RWPE1 (cell line): ENCODE results near the gene IL17REL.

Experiments
- CTCF ChIA-PET: fragments of 350-600 bp; sonication (Branson Sonifier 250); formaldehyde crosslinking; extraction: SDS; loops from one replicate; lab custom pipeline; 2021; lab: Yijun Ruan, JAX
- POLR2A ChIA-PET: fragments of 400-600 bp; formaldehyde crosslinking; extraction: SDS; loops from one replicate; lab custom pipeline; 2020; ENCODE audit warnings: antibody characterized with exemption; ENCODE audit not compliant: low non-redundant PET; lab: Yijun Ruan, JAX
- DNase-seq: peaks from one replicate; pipeline ENCODE4 v3.0.0; 2012; ENCODE audit warnings: low spot score
- H3K27ac ChIP-seq: fragments of 450-650 bp; 2 replicates; pipeline ENCODE4 v1.5.1; 2017
- CTCF ChIP-seq: fragments of 450-650 bp; conservative IDR thresholded peaks from 2 replicates; pipeline ENCODE4 v1.5.1; 2017; ENCODE audit warnings: low read depth, mild to moderate bottlenecking

IL17REL gene

GRCh38 chr22:49958931-49959781, 53.4 kb downstream of the IL17REL start:
- CTCF ChIA-PET, result interaction anchor here (0.8 kb wide), 1 partner anchor 28 kb away, joined by 4 read pairs; no protein-coding TSS in a partner anchor
- DNase-seq, result no peak
- no peak for TF ChIP-seq CTCF
- POLR2A ChIA-PET, result interaction anchor here (1.1 kb wide), 1 partner anchor 8 kb away, joined by 3 read pairs; no protein-coding TSS in a partner anchor
- H3K27ac ChIP-seq, result peak overlapping the region; percentile 92

GRCh38 chr22:49958366-49958921, 54.1 kb downstream of the IL17REL start:
- TF ChIP-seq CTCF, result no peak
- CTCF ChIA-PET, result no interaction called here
- POLR2A ChIA-PET, result no interaction called here
- H3K27ac ChIP-seq, result peak overlapping the region; percentile 92
- no peak for DNase-seq

GRCh38 chr22:49957826-49958365, 54.7 kb downstream of the IL17REL start:
- H3K27ac ChIP-seq, result peak overlapping the region; percentile 92

GRCh38 chr22:49956914-49957825, 55.4 kb downstream of the IL17REL start:
- POLR2A ChIA-PET, result no interaction called here
- no peak for TF ChIP-seq CTCF
- CTCF ChIA-PET, result interaction anchor here (0.7 kb wide), 1 partner anchor 50 kb away, joined by 3 read pairs; no protein-coding TSS in a partner anchor
- H3K27ac ChIP-seq, result peak overlapping the region; percentile 92
- DNase-seq, result no peak

More at GRCh38 chr22:49957826-49958365, 54.7 kb downstream of the IL17REL start:
- no peak for DNase-seq
- ChIA-PET POLR2A (no interaction called here), CTCF (no interaction called here)
- no peak for TF ChIP-seq CTCF

GRCh38 chr22:49956418-49956770, 56.2 kb downstream of the IL17REL start:
- no peak for TF ChIP-seq CTCF
- ChIA-PET CTCF (interaction anchor here (0.7 kb wide), 1 partner anchor 51 kb away, joined by 3 read pairs; no protein-coding TSS in a partner anchor), POLR2A (no interaction called here)
- peak overlapping the region; percentile 92 for H3K27ac ChIP-seq
- DNase-seq, result no peak
